ENCODE measurements around the gene SLC7A14. TPM values are rescaled to one million over a fixed set of nuclear protein-coding genes. Genes with fewer than 3 reads are reported as not detected.

Gene SLC7A14
- total RNA-seq, 1 donor from 2014 or later = not detected

GRCh38 chr3:170442947-170443346, 142.9 kb downstream of the SLC7A14 start:
- H3K36me3 ChIP-seq = no peaks in the 10 kb centered on the region
- intact Hi-C loops (cut with DNase I) = no loop called here
- H3K9me3 ChIP-seq = no peaks in the 10 kb centered on the region
- no peaks in the 10 kb centered on the region for H3K27me3 ChIP-seq
- H3K27ac ChIP-seq = no peak overlapping the region
- no peak overlapping the region for H3K4me3 ChIP-seq
- TF ChIP-seq, protein P1, sequence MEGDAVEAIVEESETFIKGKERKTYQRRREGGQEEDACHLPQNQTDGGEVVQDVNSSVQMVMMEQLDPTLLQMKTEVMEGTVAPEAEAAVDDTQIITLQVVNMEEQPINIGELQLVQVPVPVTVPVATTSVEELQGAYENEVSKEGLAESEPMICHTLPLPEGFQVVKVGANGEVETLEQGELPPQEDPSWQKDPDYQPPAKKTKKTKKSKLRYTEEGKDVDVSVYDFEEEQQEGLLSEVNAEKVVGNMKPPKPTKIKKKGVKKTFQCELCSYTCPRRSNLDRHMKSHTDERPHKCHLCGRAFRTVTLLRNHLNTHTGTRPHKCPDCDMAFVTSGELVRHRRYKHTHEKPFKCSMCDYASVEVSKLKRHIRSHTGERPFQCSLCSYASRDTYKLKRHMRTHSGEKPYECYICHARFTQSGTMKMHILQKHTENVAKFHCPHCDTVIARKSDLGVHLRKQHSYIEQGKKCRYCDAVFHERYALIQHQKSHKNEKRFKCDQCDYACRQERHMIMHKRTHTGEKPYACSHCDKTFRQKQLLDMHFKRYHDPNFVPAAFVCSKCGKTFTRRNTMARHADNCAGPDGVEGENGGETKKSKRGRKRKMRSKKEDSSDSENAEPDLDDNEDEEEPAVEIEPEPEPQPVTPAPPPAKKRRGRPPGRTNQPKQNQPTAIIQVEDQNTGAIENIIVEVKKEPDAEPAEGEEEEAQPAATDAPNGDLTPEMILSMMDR (IDR thresholded peaks at IDR 0.05) = no peak
- no peaks in the 10 kb centered on the region for H3K4me1 ChIP-seq
- no peak for DNase-seq (ENCODE audit: low spot score in 2 of 2)

DNA sequence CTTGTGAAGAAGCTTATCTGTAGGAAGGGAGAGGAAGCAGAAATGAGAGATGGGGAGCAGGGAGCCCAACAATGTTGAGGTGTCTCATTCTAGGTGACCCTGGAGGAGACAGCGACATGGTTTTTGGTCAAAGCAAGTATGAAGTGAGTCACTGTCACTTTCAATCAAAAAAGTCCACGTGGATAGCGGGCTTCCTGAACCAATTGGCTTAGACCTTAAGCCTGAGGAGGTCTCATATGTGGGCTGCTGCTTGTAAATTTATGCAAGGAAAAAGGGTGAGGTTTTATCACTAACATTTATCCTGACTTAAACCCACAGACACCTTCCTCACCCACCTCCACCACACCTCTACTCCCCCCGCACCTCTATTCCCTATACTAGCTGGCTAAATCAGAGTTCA, 144.5 kb downstream of the SLC7A14 start:
- no peaks in the 10 kb centered on the region for H3K36me3 ChIP-seq
- H3K9me3 ChIP-seq = no peaks in the 10 kb centered on the region
- TF ChIP-seq, protein P1 (IDR thresholded peaks at IDR 0.05) = no peak
- no peak overlapping the region for H3K4me3 ChIP-seq
- no peak for DNase-seq (ENCODE audit: low spot score in 2 of 2)
- H3K4me1 ChIP-seq = no peaks in the 10 kb centered on the region
- intact Hi-C loops (cut with DNase I) = no loop called here
- H3K27me3 ChIP-seq = no peaks in the 10 kb centered on the region
- no peak overlapping the region for H3K27ac ChIP-seq

DNA sequence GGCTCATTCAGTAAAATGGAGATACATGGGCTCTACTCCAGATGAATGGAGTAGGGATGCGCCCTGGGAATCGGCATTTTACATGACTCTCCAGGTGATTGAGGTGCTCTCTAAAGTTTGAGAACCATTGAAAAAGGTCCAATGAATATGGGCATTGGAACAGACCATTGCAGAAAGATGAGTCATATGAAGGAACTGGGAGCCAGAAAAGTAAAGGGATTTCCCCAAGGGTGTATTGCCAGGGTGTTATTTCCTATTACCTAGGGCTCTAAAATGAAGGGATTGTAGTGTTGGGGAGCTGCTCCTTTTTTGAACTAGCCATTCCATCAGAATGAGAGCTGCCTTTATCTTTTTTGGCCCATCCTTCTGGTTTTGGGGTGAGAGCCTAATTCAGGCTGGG, 145.5 kb downstream of the SLC7A14 start:
- Histone ChIP-seq H3K27me3 (no peaks in the 10 kb centered on the region), H3K27ac (no peak overlapping the region), H3K36me3 (no peaks in the 10 kb centered on the region), H3K4me1 (no peaks in the 10 kb centered on the region), H3K9me3 (no peaks in the 10 kb centered on the region), H3K4me3 (no peak overlapping the region)
- intact Hi-C loops (cut with DNase I) = no loop called here
- TF ChIP-seq, protein P1 (IDR thresholded peaks at IDR 0.05) = no peak
- DNase-seq (ENCODE audit: low spot score in 2 of 2) = no peak

GRCh38 chr3:170438836-170439235, 147.0 kb downstream of the SLC7A14 start:
- Histone ChIP-seq H3K36me3 (no peaks in the 10 kb centered on the region), H3K9me3 (no peaks in the 10 kb centered on the region), H3K27me3 (no peaks in the 10 kb centered on the region), H3K27ac (no peak overlapping the region), H3K4me1 (no peaks in the 10 kb centered on the region), H3K4me3 (no peak overlapping the region)
- no peak for DNase-seq (ENCODE audit: low spot score in 2 of 2)
- TF ChIP-seq, protein P1 (IDR thresholded peaks at IDR 0.05) = no peak
- intact Hi-C loops (cut with DNase I) = no loop called here

DNA sequence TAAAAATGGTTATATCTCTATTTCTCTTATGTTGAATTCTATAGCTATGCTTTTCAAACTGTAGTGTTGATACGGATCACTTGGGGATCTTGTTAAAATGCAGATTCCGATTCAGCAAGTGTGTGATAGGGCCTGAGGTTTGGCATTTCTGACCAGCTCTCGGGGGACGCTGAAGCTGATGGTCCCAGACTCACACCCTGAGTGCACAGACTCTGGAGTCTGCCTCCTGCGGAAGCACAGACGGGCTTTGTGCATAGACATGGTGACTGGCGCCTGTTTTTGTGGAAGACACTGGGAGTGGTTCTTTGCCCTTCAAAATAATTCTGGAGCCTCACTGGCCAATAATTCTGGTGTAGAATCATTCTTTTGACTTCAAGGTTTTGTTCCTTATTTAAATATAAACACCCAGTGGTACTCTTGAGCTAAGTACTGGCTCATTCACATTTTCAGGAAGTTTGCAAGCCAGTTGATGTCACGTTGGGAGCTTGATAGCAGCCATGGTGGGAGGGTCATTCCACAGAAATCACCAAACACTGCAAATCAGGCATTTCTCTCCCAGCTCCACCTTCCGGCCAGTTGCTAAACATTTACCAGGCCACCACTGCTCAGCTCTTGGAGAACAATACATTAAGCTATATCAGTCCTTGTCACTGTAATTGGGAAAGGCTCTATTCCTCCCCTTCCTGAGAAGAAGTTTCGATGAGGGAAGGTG, 148.0 kb downstream of the SLC7A14 start:
- Histone ChIP-seq H3K27me3 (no peaks in the 10 kb centered on the region), H3K4me3 (no peak overlapping the region), H3K27ac (no peak overlapping the region), H3K36me3 (no peaks in the 10 kb centered on the region), H3K4me1 (no peaks in the 10 kb centered on the region), H3K9me3 (no peaks in the 10 kb centered on the region)
- TF ChIP-seq, protein P1 (IDR thresholded peaks at IDR 0.05) = no peak
- no peak for DNase-seq (ENCODE audit: low spot score in 2 of 2)
- intact Hi-C loops (cut with DNase I) = no loop called here

DNA sequence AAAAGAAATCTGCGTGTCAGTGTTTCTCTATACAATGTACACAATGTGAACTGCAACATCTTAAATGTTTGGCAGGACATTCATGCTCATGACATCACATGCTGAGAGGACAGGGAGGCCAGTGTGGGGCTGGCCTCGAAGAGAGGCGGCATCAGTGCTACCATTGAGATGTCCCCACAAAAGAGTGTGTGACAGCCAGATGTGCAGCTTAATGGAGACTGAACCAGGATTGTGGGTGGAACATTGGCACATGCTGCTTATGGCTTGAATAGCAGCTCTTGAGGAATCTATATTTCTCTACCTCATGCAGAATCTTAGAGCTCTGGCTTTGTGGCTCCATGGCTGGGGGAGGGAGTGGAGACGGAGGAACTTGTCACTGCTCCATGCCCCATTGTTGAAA, 148.7 kb downstream of the SLC7A14 start:
- Histone ChIP-seq H3K27ac (no peak overlapping the region), H3K4me1 (no peaks in the 10 kb centered on the region), H3K36me3 (no peaks in the 10 kb centered on the region), H3K27me3 (no peaks in the 10 kb centered on the region), H3K9me3 (no peaks in the 10 kb centered on the region), H3K4me3 (no peak overlapping the region)
- intact Hi-C loops (cut with DNase I) = no loop called here
- no peak for DNase-seq (ENCODE audit: low spot score in 2 of 2)
- TF ChIP-seq, protein P1 (IDR thresholded peaks at IDR 0.05) = no peak
